ENCODE measurements around the gene PCCB.

DNA sequence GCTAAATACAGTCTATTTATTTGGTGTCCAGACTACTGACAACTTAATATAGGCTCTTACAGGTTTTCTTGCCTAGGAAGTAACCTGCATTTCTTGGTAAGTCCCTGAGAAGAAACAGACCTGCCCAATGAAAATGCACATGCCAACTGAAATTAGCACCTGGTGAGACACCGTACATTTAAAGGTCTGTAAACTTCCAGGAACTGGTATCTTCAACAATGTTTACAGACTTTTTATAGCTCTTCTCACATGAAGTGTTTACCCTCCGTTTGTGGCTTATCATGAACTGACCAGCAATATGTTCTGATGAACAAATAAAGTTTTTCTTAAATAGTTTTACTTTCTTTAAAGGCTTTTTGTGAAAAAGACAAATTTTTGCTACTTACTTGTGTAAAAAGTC is 93.3 kb downstream of the PCCB start:
- TF ChIP-seq GATA2 (IDR thresholded peaks at IDR 0.05; ENCODE audit: low read depth, low read length) (no peak), GATA3 (IDR thresholded peaks at IDR 0.05; ENCODE audit: low read depth, low read length) (no peak)
